ENCODE results near the gene RLN3.
"Not testable (repeated sequence)": the region's sequence is repeated elsewhere in the genome, so short reads cannot be mapped to it uniquely, and the experiment has no call there.

DNA sequence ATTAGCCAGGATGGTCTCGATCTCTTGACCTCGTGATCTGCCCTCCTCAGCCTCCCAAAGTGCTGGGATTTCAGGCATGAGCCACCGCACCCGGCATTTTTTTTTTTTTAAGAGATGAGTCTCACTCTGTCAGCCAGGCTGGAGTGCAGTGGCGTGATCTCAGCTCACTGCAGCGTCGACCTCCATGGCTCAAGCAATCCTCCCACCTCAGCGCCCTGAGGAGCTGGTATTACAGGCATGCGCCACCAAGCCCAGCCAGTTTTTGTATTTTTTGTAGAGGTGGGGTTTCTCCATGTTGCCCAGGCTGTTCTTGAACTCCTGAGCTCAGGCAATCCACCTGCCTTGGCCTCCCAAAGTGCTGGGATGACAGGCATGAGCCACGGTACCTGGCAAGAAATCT is 19.9 kb downstream of the RLN3 start:
- TF ChIP-seq, protein P1, sequence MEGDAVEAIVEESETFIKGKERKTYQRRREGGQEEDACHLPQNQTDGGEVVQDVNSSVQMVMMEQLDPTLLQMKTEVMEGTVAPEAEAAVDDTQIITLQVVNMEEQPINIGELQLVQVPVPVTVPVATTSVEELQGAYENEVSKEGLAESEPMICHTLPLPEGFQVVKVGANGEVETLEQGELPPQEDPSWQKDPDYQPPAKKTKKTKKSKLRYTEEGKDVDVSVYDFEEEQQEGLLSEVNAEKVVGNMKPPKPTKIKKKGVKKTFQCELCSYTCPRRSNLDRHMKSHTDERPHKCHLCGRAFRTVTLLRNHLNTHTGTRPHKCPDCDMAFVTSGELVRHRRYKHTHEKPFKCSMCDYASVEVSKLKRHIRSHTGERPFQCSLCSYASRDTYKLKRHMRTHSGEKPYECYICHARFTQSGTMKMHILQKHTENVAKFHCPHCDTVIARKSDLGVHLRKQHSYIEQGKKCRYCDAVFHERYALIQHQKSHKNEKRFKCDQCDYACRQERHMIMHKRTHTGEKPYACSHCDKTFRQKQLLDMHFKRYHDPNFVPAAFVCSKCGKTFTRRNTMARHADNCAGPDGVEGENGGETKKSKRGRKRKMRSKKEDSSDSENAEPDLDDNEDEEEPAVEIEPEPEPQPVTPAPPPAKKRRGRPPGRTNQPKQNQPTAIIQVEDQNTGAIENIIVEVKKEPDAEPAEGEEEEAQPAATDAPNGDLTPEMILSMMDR (IDR thresholded peaks at IDR 0.05): not testable (repeated sequence)
- TF ChIP-seq POLR2A (IDR thresholded peaks at IDR 0.05): not testable (repeated sequence)
